ENCODE results near the gene PPEF1.

The PPEF1 gene

DNA sequence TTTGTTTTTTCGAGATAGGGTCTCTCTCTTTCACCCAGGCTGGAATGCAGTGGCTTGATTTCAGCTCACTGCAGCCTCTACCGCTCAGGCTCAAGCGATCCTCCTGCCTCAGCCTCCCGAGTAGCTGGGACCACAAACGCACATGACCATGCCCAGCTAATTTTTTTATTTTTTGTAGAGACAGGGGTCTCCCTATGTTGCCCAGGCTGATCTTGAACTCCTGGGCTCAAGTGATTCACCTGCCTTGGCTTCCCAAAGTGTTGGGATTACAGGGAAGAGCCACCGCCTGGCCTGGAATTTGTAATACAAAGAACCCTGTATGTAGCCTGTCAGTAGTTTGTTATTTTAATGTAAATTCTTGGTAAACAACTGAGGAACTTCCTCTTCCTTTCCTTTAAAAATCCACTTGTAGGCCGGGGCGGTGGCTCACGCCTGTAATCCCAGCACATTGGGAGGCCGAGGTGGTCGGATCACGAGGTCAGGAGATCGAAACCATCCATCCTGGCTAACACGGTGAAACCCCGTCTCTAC lies 157.0 kb downstream of the PPEF1 start:
- Histone ChIP-seq H3K9ac (ENCODE audit: low read depth, low read length) (no peak overlapping the region), H3K27me3 (ENCODE audit: control insufficient read depth, insufficient read depth, low read length) (no peaks in the 10 kb centered on the region), H3K27ac (ENCODE audit: low read depth, low read length) (no peak overlapping the region), H3K4me1 (ENCODE audit: control insufficient read depth, insufficient read depth, low read length) (peaks cover 5% of the 10 kb centered on the region; the same call in 1 of the 2 replicates), H3K4me3 (ENCODE audit: low read depth, low read length) (no peak overlapping the region), H3K36me3 (ENCODE audit: control insufficient read depth, insufficient read depth, low read length) (no peaks in the 10 kb centered on the region), H3K9me3 (ENCODE audit: control insufficient read depth, insufficient read depth, low read length) (peaks cover 18% of the 10 kb centered on the region; the same call in 1 of the 2 replicates)

DNA sequence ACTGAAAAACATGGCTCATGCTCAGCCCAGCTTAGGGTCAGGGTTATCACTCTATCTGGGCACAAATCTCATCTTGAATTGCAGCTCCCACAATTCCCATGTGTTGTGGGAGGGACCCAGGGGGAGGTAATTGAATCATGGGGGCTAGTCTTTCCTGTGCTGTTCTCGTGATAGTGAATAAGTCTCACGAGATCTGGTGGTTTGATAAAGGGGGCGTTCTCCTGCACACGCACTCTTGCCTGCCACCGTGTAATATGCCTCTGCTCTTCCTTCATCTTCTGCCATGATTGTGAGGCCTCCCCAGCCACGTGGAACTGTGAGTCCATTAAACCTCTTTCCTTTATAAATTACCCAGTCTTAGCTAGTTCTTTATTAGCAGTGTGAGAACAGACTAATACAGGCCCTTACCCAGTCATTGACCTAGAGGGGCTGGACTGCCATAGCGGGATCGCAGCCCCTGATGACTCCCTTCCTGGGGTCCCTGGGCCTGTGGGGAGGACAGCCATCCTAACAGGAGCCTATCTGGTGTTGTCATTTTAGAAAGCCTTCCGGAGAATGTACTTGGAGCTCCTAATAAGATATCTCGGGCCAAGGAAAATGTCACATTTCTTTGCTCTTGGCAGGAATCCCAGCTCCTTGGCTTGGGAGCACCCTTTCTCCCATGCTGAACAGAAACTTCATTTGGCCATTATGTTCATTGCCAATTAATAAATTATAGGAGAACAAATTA lies 163.9 kb downstream of the PPEF1 start:
- Histone ChIP-seq H3K36me3 (ENCODE audit: control insufficient read depth, insufficient read depth, low read length) (no peaks in the 10 kb centered on the region), H3K27me3 (ENCODE audit: control insufficient read depth, insufficient read depth, low read length) (no peaks in the 10 kb centered on the region), H3K9me3 (ENCODE audit: control insufficient read depth, insufficient read depth, low read length) (peaks cover 3% of the 10 kb centered on the region; the same call in 1 of the 2 replicates), H3K9ac (ENCODE audit: low read depth, low read length) (no peak overlapping the region), H3K4me3 (ENCODE audit: low read depth, low read length) (no peak overlapping the region), H3K27ac (ENCODE audit: low read depth, low read length) (no peak overlapping the region), H3K4me1 (ENCODE audit: control insufficient read depth, insufficient read depth, low read length) (no peaks in the 10 kb centered on the region)

DNA sequence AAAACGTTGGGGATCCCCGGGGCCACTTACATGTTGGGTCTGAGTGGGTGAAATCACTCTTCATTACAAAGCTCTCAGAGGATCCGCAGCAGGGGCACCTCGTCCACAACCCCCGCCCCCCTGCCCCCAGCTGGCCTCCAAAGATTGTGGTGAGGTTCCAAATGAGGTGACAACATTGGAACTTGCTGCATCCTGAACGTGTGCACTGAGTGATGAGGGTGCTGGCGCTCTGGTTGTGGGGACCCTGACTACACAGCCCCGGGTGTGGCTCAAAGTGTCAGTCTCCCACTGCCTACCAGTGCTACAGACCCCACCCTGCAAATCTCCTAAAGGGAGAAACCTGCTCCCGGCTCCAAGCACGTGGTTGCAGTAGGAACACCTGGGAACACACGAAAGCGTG lies 164.5 kb downstream of the PPEF1 start:
- Histone ChIP-seq H3K27ac (ENCODE audit: low read depth, low read length) (no peak overlapping the region), H3K9me3 (ENCODE audit: control insufficient read depth, insufficient read depth, low read length) (peaks cover 3% of the 10 kb centered on the region; the same call in 1 of the 2 replicates), H3K27me3 (ENCODE audit: control insufficient read depth, insufficient read depth, low read length) (no peaks in the 10 kb centered on the region), H3K4me3 (ENCODE audit: low read depth, low read length) (no peak overlapping the region), H3K9ac (ENCODE audit: low read depth, low read length) (no peak overlapping the region), H3K36me3 (ENCODE audit: control insufficient read depth, insufficient read depth, low read length) (no peaks in the 10 kb centered on the region), H3K4me1 (ENCODE audit: control insufficient read depth, insufficient read depth, low read length) (no peaks in the 10 kb centered on the region)

DNA sequence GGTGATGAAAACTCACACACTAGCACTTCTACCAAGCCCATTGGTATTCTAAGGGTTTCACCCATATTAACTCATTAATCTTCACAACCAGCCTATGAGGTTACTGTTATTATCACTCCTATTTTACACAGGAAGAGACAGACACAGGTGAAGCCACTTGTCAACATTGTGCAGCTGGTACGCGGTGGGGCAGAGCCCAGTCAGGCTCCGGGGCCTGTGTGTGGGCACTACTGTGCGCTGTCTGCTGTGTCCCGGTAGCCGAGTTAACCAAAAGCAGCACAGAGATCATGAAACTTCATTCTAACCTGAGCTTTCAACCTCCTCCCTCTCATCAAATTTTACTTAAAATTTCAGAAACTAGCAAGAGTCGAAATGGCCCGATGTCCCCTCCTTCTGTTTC lies 165.2 kb downstream of the PPEF1 start:
- no peak overlapping the region for H3K4me3 ChIP-seq (ENCODE audit: low read depth, low read length)
- no peak overlapping the region for H3K9ac ChIP-seq (ENCODE audit: low read depth, low read length)
- H3K4me1 ChIP-seq (ENCODE audit: control insufficient read depth, insufficient read depth, low read length) = no peaks in the 10 kb centered on the region
- H3K36me3 ChIP-seq (ENCODE audit: control insufficient read depth, insufficient read depth, low read length) = no peaks in the 10 kb centered on the region
- H3K27ac ChIP-seq (ENCODE audit: low read depth, low read length) = no peak overlapping the region
- peaks cover 3% of the 10 kb centered on the region; the same call in 1 of the 2 replicates for H3K9me3 ChIP-seq (ENCODE audit: control insufficient read depth, insufficient read depth, low read length)
- no peaks in the 10 kb centered on the region for H3K27me3 ChIP-seq (ENCODE audit: control insufficient read depth, insufficient read depth, low read length)

- H3K36me3 ChIP-seq (ENCODE audit: control insufficient read depth, insufficient read depth, low read length) = no peaks in the 10 kb centered on the region
- H3K27ac ChIP-seq (ENCODE audit: low read depth, low read length) = no peak overlapping the region
- no peak overlapping the region for H3K4me3 ChIP-seq (ENCODE audit: low read depth, low read length)
- no peaks in the 10 kb centered on the region for H3K27me3 ChIP-seq (ENCODE audit: control insufficient read depth, insufficient read depth, low read length)
- H3K4me1 ChIP-seq (ENCODE audit: control insufficient read depth, insufficient read depth, low read length) = no peaks in the 10 kb centered on the region
- no peak overlapping the region for H3K9ac ChIP-seq (ENCODE audit: low read depth, low read length)
- peaks cover 7% of the 10 kb centered on the region; the same call in 1 of the 2 replicates for H3K9me3 ChIP-seq (ENCODE audit: control insufficient read depth, insufficient read depth, low read length)
Observed at GRCh38 chrX:18873189-18873791, 165.8 kb downstream of the PPEF1 start.

DNA sequence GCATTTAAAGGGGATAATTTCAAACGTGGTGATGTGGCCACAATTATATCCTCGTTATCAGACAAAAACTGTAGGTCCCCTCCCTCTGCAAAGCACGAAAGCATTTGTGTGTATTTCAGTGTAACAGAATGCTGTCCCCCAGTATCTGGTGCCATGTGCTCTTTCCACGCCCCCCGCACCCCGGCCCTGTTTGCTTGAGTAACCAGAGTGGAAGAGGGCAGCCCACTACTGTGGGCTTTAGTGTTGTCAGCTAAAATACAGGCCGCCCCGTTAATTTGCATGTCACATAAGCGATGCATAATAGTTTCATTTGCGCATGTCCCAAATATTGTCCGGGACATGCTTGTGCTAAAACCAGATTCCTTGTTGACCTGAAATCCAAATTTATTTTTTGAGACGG lies 166.4 kb downstream of the PPEF1 start:
- no peaks in the 10 kb centered on the region for H3K27me3 ChIP-seq (ENCODE audit: control insufficient read depth, insufficient read depth, low read length)
- no peak overlapping the region for H3K4me3 ChIP-seq (ENCODE audit: low read depth, low read length)
- peaks cover 11% of the 10 kb centered on the region; the same call in 1 of the 2 replicates for H3K9me3 ChIP-seq (ENCODE audit: control insufficient read depth, insufficient read depth, low read length)
- no peak overlapping the region for H3K9ac ChIP-seq (ENCODE audit: low read depth, low read length)
- no peaks in the 10 kb centered on the region for H3K36me3 ChIP-seq (ENCODE audit: control insufficient read depth, insufficient read depth, low read length)
- no peak overlapping the region for H3K27ac ChIP-seq (ENCODE audit: low read depth, low read length)
- no peaks in the 10 kb centered on the region for H3K4me1 ChIP-seq (ENCODE audit: control insufficient read depth, insufficient read depth, low read length)

DNA sequence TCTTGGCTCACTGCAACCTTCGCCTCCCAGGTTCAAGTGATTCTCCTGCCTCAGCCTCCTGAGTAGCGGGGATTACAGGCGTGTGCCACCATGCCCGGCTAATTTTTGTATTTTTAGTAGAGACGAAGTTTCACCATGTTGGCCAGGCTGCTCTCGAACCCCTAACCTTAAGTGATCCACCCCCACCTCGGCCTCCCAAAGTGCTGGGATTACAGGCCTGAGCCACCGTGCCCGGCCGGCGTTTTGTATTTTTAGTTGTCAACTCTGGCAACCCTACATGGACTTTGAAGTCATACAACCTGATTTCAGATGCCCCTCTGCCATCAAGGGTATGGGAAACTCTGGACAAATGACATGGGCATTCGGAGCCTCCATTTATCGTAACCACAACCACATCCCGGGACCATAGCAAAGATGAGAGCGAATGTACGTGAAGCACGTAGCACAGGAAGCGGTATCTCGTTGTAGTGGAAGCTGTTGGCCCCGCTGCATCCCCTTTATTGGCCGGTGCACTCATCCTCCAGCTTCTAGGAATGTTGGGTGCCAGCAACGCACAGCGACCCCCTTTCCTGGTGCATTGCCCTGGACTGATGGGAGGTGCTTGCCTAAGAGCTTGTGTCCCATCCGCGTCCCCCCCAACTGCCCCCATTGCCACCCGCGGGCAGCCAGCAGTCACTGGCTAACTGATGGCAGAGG lies 167.3 kb downstream of the PPEF1 start:
- no peak overlapping the region for H3K9ac ChIP-seq (ENCODE audit: low read depth, low read length)
- no peaks in the 10 kb centered on the region for H3K36me3 ChIP-seq (ENCODE audit: control insufficient read depth, insufficient read depth, low read length)
- no peak overlapping the region for H3K4me3 ChIP-seq (ENCODE audit: low read depth, low read length)
- H3K4me1 ChIP-seq (ENCODE audit: control insufficient read depth, insufficient read depth, low read length) = no peaks in the 10 kb centered on the region
- peaks cover 11% of the 10 kb centered on the region; the same call in 1 of the 2 replicates for H3K9me3 ChIP-seq (ENCODE audit: control insufficient read depth, insufficient read depth, low read length)
- H3K27me3 ChIP-seq (ENCODE audit: control insufficient read depth, insufficient read depth, low read length) = no peaks in the 10 kb centered on the region
- H3K27ac ChIP-seq (ENCODE audit: low read depth, low read length) = no peak overlapping the region

DNA sequence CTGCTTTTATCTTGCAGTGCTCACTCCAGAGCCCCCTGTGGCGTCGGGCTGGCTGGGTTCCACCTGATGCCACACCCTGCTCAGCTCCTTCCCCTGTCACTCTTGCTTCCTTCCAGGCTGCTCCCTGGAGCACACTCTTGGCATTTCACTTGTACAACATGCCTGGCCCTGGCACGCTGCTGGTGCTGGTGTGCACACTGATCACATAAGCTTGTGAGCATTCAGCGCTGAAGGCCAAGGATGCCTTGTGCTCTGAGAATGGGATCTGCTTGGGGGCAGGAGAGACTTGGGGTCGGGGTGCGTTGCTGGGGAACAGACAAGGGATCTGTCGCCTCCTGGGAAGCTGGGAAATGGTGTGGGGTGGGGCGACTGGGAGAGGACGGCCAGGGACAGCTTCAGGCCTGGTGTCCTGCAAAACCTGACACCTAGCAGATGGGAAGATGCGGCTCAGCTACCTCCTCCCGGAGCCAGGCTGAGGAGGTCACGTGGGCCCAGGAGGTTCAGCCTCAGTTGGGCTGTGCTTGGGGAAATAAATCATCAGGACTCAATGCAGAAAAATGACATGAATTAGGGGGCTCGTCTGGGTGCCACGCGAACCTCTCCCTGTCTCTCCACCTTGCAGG lies 167.9 kb downstream of the PPEF1 start:
- no peak overlapping the region for H3K9ac ChIP-seq (ENCODE audit: low read depth, low read length)
- H3K27ac ChIP-seq (ENCODE audit: low read depth, low read length) = no peak overlapping the region
- H3K36me3 ChIP-seq (ENCODE audit: control insufficient read depth, insufficient read depth, low read length) = no peaks in the 10 kb centered on the region
- peaks cover 14% of the 10 kb centered on the region; the same call in 1 of the 2 replicates for H3K9me3 ChIP-seq (ENCODE audit: control insufficient read depth, insufficient read depth, low read length)
- H3K4me3 ChIP-seq (ENCODE audit: low read depth, low read length) = no peak overlapping the region
- H3K4me1 ChIP-seq (ENCODE audit: control insufficient read depth, insufficient read depth, low read length) = no peaks in the 10 kb centered on the region
- no peaks in the 10 kb centered on the region for H3K27me3 ChIP-seq (ENCODE audit: control insufficient read depth, insufficient read depth, low read length)

- H3K9ac ChIP-seq (ENCODE audit: low read depth, low read length) = no peak overlapping the region
- no peaks in the 10 kb centered on the region for H3K36me3 ChIP-seq (ENCODE audit: control insufficient read depth, insufficient read depth, low read length)
Observed at GRCh38 chrX:18877469-18877868, 170.0 kb downstream of the PPEF1 start.

More at GRCh38 chrX:18877469-18877868, 170.0 kb downstream of the PPEF1 start:
- H3K27me3 ChIP-seq (ENCODE audit: control insufficient read depth, insufficient read depth, low read length) = no peaks in the 10 kb centered on the region
- no peaks in the 10 kb centered on the region for H3K4me1 ChIP-seq (ENCODE audit: control insufficient read depth, insufficient read depth, low read length)
- H3K27ac ChIP-seq (ENCODE audit: low read depth, low read length) = no peak overlapping the region
- H3K9me3 ChIP-seq (ENCODE audit: control insufficient read depth, insufficient read depth, low read length) = peaks cover 20% of the 10 kb centered on the region
- H3K4me3 ChIP-seq (ENCODE audit: low read depth, low read length) = no peak overlapping the region
